Measurements from ENCODE around the gene ASTE1. TPM values are rescaled to one million over a fixed set of nuclear protein-coding genes. Genes with fewer than 3 reads are reported as not detected.
"Not testable (repeated sequence)": the region's sequence is repeated elsewhere in the genome, so short reads cannot be mapped to it uniquely, and the experiment has no call there.

Gene ASTE1
- total RNA-seq, 1 experiment from 2014 or later: 2.4 TPM

- peak; percentile 59 for ATAC-seq
- Histone ChIP-seq H2AFZ (ENCODE audit: low read depth, low read length, poor library complexity, severe bottlenecking) (no peak overlapping the region), H4K20me1 (ENCODE audit: insufficient read depth) (no peaks in the 10 kb centered on the region), H3K36me3 (ENCODE audit: control insufficient read depth in 1 of 2, insufficient read depth in 2 of 2, low read length in 2 of 2) (no peaks in the 10 kb centered on the region), H3K4me2 (ENCODE audit: low read length) (no peak overlapping the region; the same call in 1 of the 2 replicates), H3K4me1 (ENCODE audit: control insufficient read depth in 1 of 2, insufficient read depth in 2 of 2, low read length in 2 of 2) (no peaks in the 10 kb centered on the region), H3K27me3 (ENCODE audit: insufficient read depth, low read length) (no peaks in the 10 kb centered on the region), H3K9me2 (ENCODE audit: insufficient read depth) (no peaks in the 10 kb centered on the region), H3K9me3 (ENCODE audit: control insufficient read depth in 1 of 2, insufficient read depth in 1 of 2, low read depth in 1 of 2, low read length in 2 of 2) (no peaks in the 10 kb centered on the region), H3K79me2 (ENCODE audit: insufficient read depth, low read length) (no peaks in the 10 kb centered on the region), H3K9ac (ENCODE audit: low read length) (no peak overlapping the region), H3K27ac (ENCODE audit: low read depth, low read length) (no peak overlapping the region), H3K4me3 (replicated peaks in 1 of 2; ENCODE audit: low read depth in 1 of 2, low read length in 2 of 2) (no peak overlapping the region; a peak in 1 of 4 replicates)
- no TSS peak for BruUV-seq (replicated peaks)
- no peak for DNase-seq (ENCODE audit: low read depth, low spot score)
- POLR2A ChIA-PET: no interaction called here
- intact Hi-C loops (cut with micrococcal nuclease): no loop called here
- TF ChIP-seq POLR2AphosphoS5 (IDR thresholded peaks at IDR 0.05; ENCODE audit: low read depth, low read length) (no peak), SIN3A (IDR thresholded peaks at IDR 0.05; ENCODE audit: low read depth) (no peak), POLR2A (IDR thresholded peaks at IDR 0.05; ENCODE audit: borderline replicate concordance, extremely low read depth, insufficient read depth, insufficient read length) (no peak), TCF7L2 (IDR thresholded peaks at IDR 0.05; ENCODE audit: borderline replicate concordance, extremely low read depth, insufficient read depth, insufficient read length) (no peak)
- TF ChIP-seq, protein P1, sequence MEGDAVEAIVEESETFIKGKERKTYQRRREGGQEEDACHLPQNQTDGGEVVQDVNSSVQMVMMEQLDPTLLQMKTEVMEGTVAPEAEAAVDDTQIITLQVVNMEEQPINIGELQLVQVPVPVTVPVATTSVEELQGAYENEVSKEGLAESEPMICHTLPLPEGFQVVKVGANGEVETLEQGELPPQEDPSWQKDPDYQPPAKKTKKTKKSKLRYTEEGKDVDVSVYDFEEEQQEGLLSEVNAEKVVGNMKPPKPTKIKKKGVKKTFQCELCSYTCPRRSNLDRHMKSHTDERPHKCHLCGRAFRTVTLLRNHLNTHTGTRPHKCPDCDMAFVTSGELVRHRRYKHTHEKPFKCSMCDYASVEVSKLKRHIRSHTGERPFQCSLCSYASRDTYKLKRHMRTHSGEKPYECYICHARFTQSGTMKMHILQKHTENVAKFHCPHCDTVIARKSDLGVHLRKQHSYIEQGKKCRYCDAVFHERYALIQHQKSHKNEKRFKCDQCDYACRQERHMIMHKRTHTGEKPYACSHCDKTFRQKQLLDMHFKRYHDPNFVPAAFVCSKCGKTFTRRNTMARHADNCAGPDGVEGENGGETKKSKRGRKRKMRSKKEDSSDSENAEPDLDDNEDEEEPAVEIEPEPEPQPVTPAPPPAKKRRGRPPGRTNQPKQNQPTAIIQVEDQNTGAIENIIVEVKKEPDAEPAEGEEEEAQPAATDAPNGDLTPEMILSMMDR (IDR thresholded peaks at IDR 0.05 in 2 of 3, conservative IDR thresholded peaks at IDR 0.05 in 1 of 3; ENCODE audit: borderline replicate concordance in 1 of 3, insufficient read depth in 1 of 3, low read depth in 2 of 3, low read length in 2 of 3): peak in 1 of 3 experiments; percentile 47; a peak in 2 of 6 replicates
- RAD21 ChIA-PET (ENCODE audit: low non-redundant PET in 1 of 2, low total read pairs in 2 of 2, uncharacterized antibody in 2 of 2, unreplicated experiment in 2 of 2): no interaction called here
- CTCF ChIA-PET: interaction anchor here (0.8 kb wide), 1 partner anchor 982 kb away, joined by 3 read pairs; no protein-coding TSS in a partner anchor
Observed at GRCh38 chr3:131047582-131047981, 21.0 kb upstream of the ASTE1 start.

DNA sequence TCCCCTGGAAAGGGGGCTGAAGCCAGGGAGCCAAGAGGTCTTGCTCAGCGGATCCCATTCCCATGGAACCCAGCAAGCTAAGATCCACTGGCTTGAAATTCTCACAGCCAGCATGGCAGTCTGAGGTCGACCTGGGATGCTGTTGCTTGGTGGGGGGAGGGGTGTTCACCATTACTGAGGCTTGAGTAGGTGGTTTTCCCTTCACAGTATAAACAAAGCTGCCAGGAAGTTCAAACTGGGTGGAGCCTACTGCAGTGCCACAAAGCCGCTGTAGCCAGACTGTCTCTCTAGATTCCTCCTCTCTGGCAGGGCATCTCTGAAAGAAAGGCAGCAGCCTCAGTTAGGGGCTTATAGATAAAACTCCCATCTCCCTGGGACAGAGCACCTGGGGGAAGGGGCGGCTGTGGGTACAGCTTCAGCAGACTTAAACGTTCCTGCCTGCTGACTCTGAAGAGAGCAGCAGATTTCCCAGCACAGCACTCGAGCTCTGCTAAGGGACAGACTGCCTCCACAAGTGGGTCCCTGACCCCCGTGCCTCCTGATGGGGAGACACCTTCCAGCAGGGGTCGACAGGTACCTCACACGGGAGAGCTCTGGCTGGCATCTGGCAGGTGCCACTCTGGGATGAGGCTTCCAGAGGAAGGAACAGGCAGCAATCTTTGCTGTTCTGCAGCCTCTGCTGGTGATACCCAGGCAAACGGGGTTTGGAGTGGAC, 15.8 kb upstream of the ASTE1 start:
- H3K36me3 ChIP-seq (ENCODE audit: control insufficient read depth in 1 of 2, insufficient read depth in 2 of 2, low read length in 2 of 2); ATAC-seq; BruUV-seq (replicated peaks); H3K9me3 ChIP-seq (ENCODE audit: control insufficient read depth in 1 of 2, insufficient read depth in 1 of 2, low read depth in 1 of 2, low read length in 2 of 2); RAD21 ChIA-PET (ENCODE audit: low non-redundant PET in 1 of 2, low total read pairs in 2 of 2, uncharacterized antibody in 2 of 2, unreplicated experiment in 2 of 2); H3K9me2 ChIP-seq (ENCODE audit: insufficient read depth); H3K4me3 ChIP-seq (replicated peaks in 1 of 2; ENCODE audit: low read depth in 1 of 2, low read length in 2 of 2); H3K9ac ChIP-seq (ENCODE audit: low read length); H4K20me1 ChIP-seq (ENCODE audit: insufficient read depth); intact Hi-C loops (cut with micrococcal nuclease); H3K4me1 ChIP-seq (ENCODE audit: control insufficient read depth in 1 of 2, insufficient read depth in 2 of 2, low read length in 2 of 2); H2AFZ ChIP-seq (ENCODE audit: low read depth, low read length, poor library complexity, severe bottlenecking); H3K4me2 ChIP-seq (ENCODE audit: low read length); H3K79me2 ChIP-seq (ENCODE audit: insufficient read depth, low read length); H3K27ac ChIP-seq (ENCODE audit: low read depth, low read length); H3K27me3 ChIP-seq (ENCODE audit: insufficient read depth, low read length); POLR2A ChIA-PET; DNase-seq (ENCODE audit: low read depth, low spot score): not testable (repeated sequence)
- CTCF ChIA-PET: interaction anchor here (1.3 kb wide), 1 partner anchor 9 kb away, joined by 3 read pairs; no protein-coding TSS in a partner anchor
